Right cardiac atrium (tissue), 5 donors: ENCODE results near the gene FAM98A. TPM values are rescaled to one million over a fixed set of nuclear protein-coding genes. Genes with fewer than 3 reads are reported as not detected.

ENCODE experiments used
- ATAC-seq, 2 donors: fragments of 200-7000 bp; cut with Tn5 transposase; one replicate each; pipeline versions ENCODE4 v1.8.0 to v1.9.1; 2020; ENCODE audit warnings: moderate library complexity in 2 of 2, mild to moderate bottlenecking in 1 of 2
- DNase-seq, 3 donors: peaks; one replicate each; pipeline ENCODE4 v3.0.0-alpha.2; 2020
- H3K27ac ChIP-seq: one replicate; pipeline ENCODE4 v1.5.1; 2013; ENCODE audit warnings: mild to moderate bottlenecking, low read length, control low read depth, moderate library complexity
- H3K27me3 ChIP-seq: one replicate; pipeline ENCODE4 v1.6.1; 2013; ENCODE audit not compliant: control insufficient read depth, insufficient read depth
- H3K4me1 ChIP-seq: one replicate; pipeline ENCODE4 v1.6.1; 2013; ENCODE audit warnings: low read length; ENCODE audit not compliant: control insufficient read depth, insufficient read depth
- H3K4me3 ChIP-seq: one replicate; pipeline ENCODE4 v1.5.1; 2013; ENCODE audit warnings: low read length, control low read depth
- H3K9me3 ChIP-seq: one replicate; pipeline ENCODE4 v1.6.1; 2013; ENCODE audit warnings: low read length; ENCODE audit not compliant: control insufficient read depth
- WGBS: extraction: QIAGEN DNeasy Blood & Tissue Kit; methylation state at CpG from one replicate; pipeline ENCODE4 v1.1.7; 2013; 5-methylcytosine and 5-hydroxymethylcytosine counted together
- intact Hi-C, 4 donors: fragments of 100-400 bp; cut with DNase I; formaldehyde crosslinking; loops; one replicate each; pipeline versions ENCODE4 v1.11.0 to v1.14.0; 2022 to 2023
- polyA plus RNA-seq: library from polyadenylated mRNA; stranded (reverse); fragments of 200-250 nt; gene quantifications from one replicate; pipeline ENCODE4 v1.2.3, GENCODE V29; 2013
- total RNA-seq, 4 donors: library from RNA; stranded (reverse); fragmentation: NEBNext Ultra II Directional; extraction: Animal tissue kit (Norgen Biotek cat#: 25700); gene quantifications; one replicate each; pipeline ENCODE4 v1.2.1, GENCODE V29; 2021
- donor health status: healthy with polysubstance abuse.
- donor health status: DM: no; HTN: yes; CAD: no.
- donor health status: DM: no; HTN: no; CAD: no.
- donor health status: DM: no; HTN: yes; CAD: no; lungs with severe emphysema.
- donor health status: DM: yes; HTN: yes; CAD: no.

FAM98A gene
- total and polyA plus RNA-seq, 5 donors, result 39.8 to 83.5 (median 71.6) TPM

- no peaks in the 10 kb centered on the region for H3K27me3 ChIP-seq
- no peak for ATAC-seq
- WGBS, result 95% methylated on average over 2 of the region's 2 CpGs
- H3K4me3 ChIP-seq, result no peak overlapping the region
- peaks cover 3% of the 10 kb centered on the region for H3K4me1 ChIP-seq
- no peak overlapping the region for H3K27ac ChIP-seq
- no peaks in the 10 kb centered on the region for H3K9me3 ChIP-seq
- DNase-seq, result no peak
- intact Hi-C loops, result no loop called here
Measured at GRCh38 chr2:33617401-33617800, 18.3 kb upstream of the FAM98A start.

- 77% methylated on average over 2 of the region's 2 CpGs for WGBS
- intact Hi-C loops, result no loop called here
- Histone ChIP-seq H3K4me1 (peaks cover 3% of the 10 kb centered on the region), H3K27me3 (no peaks in the 10 kb centered on the region), H3K4me3 (no peak overlapping the region), H3K27ac (no peak overlapping the region), H3K9me3 (no peaks in the 10 kb centered on the region)
- DNase-seq, result no peak
- ATAC-seq, result no peak
Measured at GRCh38 chr2:33616873-33617272, 17.8 kb upstream of the FAM98A start.

- intact Hi-C loops, result no loop called here
- no peak for ATAC-seq
Measured at GRCh38 chr2:33614190-33614589, 15.1 kb upstream of the FAM98A start.

GRCh38 chr2:33607905-33608304 lies 8.8 kb upstream of the FAM98A start:
- intact Hi-C loops, result no loop called here
- DNase-seq (no peak), ATAC-seq (peak; percentile 46 to 51)
- Histone ChIP-seq H3K9me3 (no peaks in the 10 kb centered on the region), H3K4me3 (no peak overlapping the region), H3K27ac (no peak overlapping the region), H3K4me1 (peaks cover under 1% of the 10 kb centered on the region), H3K27me3 (no peaks in the 10 kb centered on the region)
- 28% methylated on average over 2 of the region's 2 CpGs for WGBS

More at GRCh38 chr2:33614190-33614589, 15.1 kb upstream of the FAM98A start:
- Histone ChIP-seq H3K4me3 (no peak overlapping the region), H3K27me3 (no peaks in the 10 kb centered on the region), H3K9me3 (no peaks in the 10 kb centered on the region), H3K27ac (no peak overlapping the region), H3K4me1 (peaks cover 3% of the 10 kb centered on the region)
- DNase-seq, result no peak

- Histone ChIP-seq H3K9me3 (no peaks in the 10 kb centered on the region), H3K27me3 (no peaks in the 10 kb centered on the region), H3K4me3 (no peak overlapping the region), H3K4me1 (no peaks in the 10 kb centered on the region), H3K27ac (no peak overlapping the region)
- WGBS, result 66% methylated on average over 4 of the region's 4 CpGs
- DNase-seq, result no peak
- intact Hi-C loops, result no loop called here
- no peak for ATAC-seq
Measured at GRCh38 chr2:33607251-33607721, 8.2 kb upstream of the FAM98A start.

DNA sequence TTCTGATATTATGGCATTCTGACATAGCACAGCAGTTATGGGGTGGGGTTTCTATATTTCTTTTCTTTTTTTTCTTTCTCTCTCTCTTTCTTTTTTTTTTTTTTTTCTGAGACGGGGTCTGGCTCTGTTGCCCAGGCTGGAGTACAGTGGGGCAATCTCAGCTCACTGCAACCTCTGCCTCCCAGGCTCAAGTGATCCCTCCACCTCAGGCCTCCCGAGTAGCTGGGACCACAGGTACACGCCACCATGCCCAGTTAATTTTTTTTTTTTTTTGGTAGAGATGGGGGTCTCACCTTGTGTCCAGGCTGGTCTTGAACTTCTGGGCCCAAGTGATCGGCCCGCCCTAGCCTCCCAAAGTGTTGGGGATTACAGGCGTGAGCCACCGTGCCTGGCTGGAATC lies 7.5 kb upstream of the FAM98A start:
- no peak for ATAC-seq
- Histone ChIP-seq H3K27ac (no peak overlapping the region), H3K27me3 (no peaks in the 10 kb centered on the region), H3K4me1 (no peaks in the 10 kb centered on the region), H3K9me3 (no peaks in the 10 kb centered on the region), H3K4me3 (no peak overlapping the region)
- intact Hi-C loops, result no loop called here
- DNase-seq, result no peak
- 95% methylated on average over 7 of the region's 7 CpGs for WGBS

GRCh38 chr2:33606100-33606499 lies 7.0 kb upstream of the FAM98A start:
- no peaks in the 10 kb centered on the region for H3K9me3 ChIP-seq
- no peaks in the 10 kb centered on the region for H3K4me1 ChIP-seq
- 88% methylated on average over 4 of the region's 4 CpGs for WGBS
- H3K27ac ChIP-seq, result no peak overlapping the region
- H3K27me3 ChIP-seq, result no peaks in the 10 kb centered on the region
- intact Hi-C loops, result no loop called here
- DNase-seq (no peak), ATAC-seq (no peak)
- no peak overlapping the region for H3K4me3 ChIP-seq

- ATAC-seq (no peak), DNase-seq (no peak)
- Histone ChIP-seq H3K4me1 (no peaks in the 10 kb centered on the region), H3K27ac (no peak overlapping the region), H3K4me3 (no peak overlapping the region), H3K9me3 (no peaks in the 10 kb centered on the region), H3K27me3 (no peaks in the 10 kb centered on the region)
- intact Hi-C loops, result no loop called here
- WGBS, result 73% methylated on average over 6 of the region's 6 CpGs
Measured at GRCh38 chr2:33605056-33605455, 6.0 kb upstream of the FAM98A start.

- DNase-seq (no peak), ATAC-seq (no peak)
- intact Hi-C loops, result no loop called here
- Histone ChIP-seq H3K9me3 (no peaks in the 10 kb centered on the region), H3K27ac (no peak overlapping the region), H3K27me3 (no peaks in the 10 kb centered on the region), H3K4me1 (no peaks in the 10 kb centered on the region), H3K4me3 (no peak overlapping the region)
- WGBS, result 79% methylated on average over 3 of the region's 3 CpGs
Measured at GRCh38 chr2:33603416-33603815, 4.3 kb upstream of the FAM98A start.

- no peak for DNase-seq
- 85% methylated on average over 6 of the region's 6 CpGs for WGBS
- H3K27me3 ChIP-seq, result no peaks in the 10 kb centered on the region
Measured at GRCh38 chr2:33602201-33602830, 3.2 kb upstream of the FAM98A start.

GRCh38 chr2:33599943-33600192 lies 769 bp upstream of the FAM98A start:
- H3K27ac ChIP-seq, result no peak overlapping the region
- intact Hi-C loops, result no loop called here
- WGBS, result 13% methylated on average over 3 of the region's 3 CpGs
- no peaks in the 10 kb centered on the region for H3K9me3 ChIP-seq
- H3K27me3 ChIP-seq, result no peaks in the 10 kb centered on the region
- H3K4me1 ChIP-seq, result peaks cover 2% of the 10 kb centered on the region
- H3K4me3 ChIP-seq, result peak overlapping the region; percentile 94
- ATAC-seq (no peak), DNase-seq (no peak)

More at GRCh38 chr2:33602201-33602830, 3.2 kb upstream of the FAM98A start:
- no peak overlapping the region for H3K27ac ChIP-seq
- no peaks in the 10 kb centered on the region for H3K9me3 ChIP-seq
- no peak for ATAC-seq
- intact Hi-C loops, result no loop called here
- H3K4me1 ChIP-seq, result peaks cover 2% of the 10 kb centered on the region
- no peak overlapping the region for H3K4me3 ChIP-seq

GRCh38 chr2:33598561-33599174 lies 431 bp downstream of the FAM98A start:
- DNase-seq, result peak; percentile 38 to 55 (median 53)
- H3K4me1 ChIP-seq, result peaks cover 2% of the 10 kb centered on the region
- intact Hi-C loops, result no loop called here
- H3K27ac ChIP-seq, result peak overlapping the region; percentile 93
- H3K9me3 ChIP-seq, result no peaks in the 10 kb centered on the region
- peak overlapping the region; percentile 94 for H3K4me3 ChIP-seq
- under 1% methylated on average over 23 of the region's 23 CpGs for WGBS
- H3K27me3 ChIP-seq, result no peaks in the 10 kb centered on the region
- peak; percentile 23 to 66 for ATAC-seq
